Measurements from ENCODE around the gene CDX2.

GRCh38 chr13:27929868-27930267 lies 39.2 kb downstream of the CDX2 start:
- TF ChIP-seq CTCF (IDR thresholded peaks at IDR 0.05; ENCODE audit: insufficient read depth, low read length) = no peak
- no peak for TF ChIP-seq POLR2AphosphoS5 (IDR thresholded peaks at IDR 0.05; ENCODE audit: low read depth)
- TF ChIP-seq, protein P1, sequence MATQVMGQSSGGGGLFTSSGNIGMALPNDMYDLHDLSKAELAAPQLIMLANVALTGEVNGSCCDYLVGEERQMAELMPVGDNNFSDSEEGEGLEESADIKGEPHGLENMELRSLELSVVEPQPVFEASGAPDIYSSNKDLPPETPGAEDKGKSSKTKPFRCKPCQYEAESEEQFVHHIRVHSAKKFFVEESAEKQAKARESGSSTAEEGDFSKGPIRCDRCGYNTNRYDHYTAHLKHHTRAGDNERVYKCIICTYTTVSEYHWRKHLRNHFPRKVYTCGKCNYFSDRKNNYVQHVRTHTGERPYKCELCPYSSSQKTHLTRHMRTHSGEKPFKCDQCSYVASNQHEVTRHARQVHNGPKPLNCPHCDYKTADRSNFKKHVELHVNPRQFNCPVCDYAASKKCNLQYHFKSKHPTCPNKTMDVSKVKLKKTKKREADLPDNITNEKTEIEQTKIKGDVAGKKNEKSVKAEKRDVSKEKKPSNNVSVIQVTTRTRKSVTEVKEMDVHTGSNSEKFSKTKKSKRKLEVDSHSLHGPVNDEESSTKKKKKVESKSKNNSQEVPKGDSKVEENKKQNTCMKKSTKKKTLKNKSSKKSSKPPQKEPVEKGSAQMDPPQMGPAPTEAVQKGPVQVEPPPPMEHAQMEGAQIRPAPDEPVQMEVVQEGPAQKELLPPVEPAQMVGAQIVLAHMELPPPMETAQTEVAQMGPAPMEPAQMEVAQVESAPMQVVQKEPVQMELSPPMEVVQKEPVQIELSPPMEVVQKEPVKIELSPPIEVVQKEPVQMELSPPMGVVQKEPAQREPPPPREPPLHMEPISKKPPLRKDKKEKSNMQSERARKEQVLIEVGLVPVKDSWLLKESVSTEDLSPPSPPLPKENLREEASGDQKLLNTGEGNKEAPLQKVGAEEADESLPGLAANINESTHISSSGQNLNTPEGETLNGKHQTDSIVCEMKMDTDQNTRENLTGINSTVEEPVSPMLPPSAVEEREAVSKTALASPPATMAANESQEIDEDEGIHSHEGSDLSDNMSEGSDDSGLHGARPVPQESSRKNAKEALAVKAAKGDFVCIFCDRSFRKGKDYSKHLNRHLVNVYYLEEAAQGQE (IDR thresholded peaks at IDR 0.05; ENCODE audit: insufficient replicate concordance, low read depth) = no peak
- no peak for TF ChIP-seq GABPA (IDR thresholded peaks at IDR 0.05; ENCODE audit: low read depth)
